ENCODE results near the gene TGFA.

DNA sequence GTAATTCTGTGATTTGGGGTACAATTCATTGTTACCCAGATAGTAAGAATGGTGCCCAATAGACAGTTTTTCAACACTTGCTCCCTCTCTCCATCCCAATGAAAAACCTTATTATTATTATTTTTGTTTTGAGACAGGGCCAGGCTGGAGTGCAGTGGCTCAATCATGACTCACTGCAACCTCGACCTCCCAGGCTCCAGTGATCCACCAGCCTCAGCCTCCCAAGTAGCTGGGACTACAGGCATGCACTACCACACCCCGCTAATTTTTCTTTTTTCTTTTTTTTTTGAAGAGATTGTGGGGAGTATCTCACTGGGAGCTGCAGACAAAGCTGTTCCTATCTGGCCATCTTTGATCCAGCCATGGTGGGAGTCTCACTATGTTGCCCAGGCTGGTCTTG is 7.2 kb downstream of the TGFA start:
- no peak for TF ChIP-seq CTCF (IDR thresholded peaks at IDR 0.05; ENCODE audit: insufficient read depth, low read depth, low read length)
- no peak for TF ChIP-seq EZH2 (IDR thresholded peaks at IDR 0.05; ENCODE audit: insufficient read depth, low read length)

All from astrocyte (in vitro differentiated cells and primary cell).